Spleen (tissue), 7 donors: ENCODE measurements around the gene DDX11.

Experiments used
- CTCF ChIP-seq, 11 experiments: fragments of 200-600 bp in 7 of 11; fragments of 450-650 bp in 4 of 11; sonication (generic) in 4 of 11; IDR thresholded peaks in 8 of 11; conservative IDR thresholded peaks in 3 of 11; 1 replicate in 7 of 11; 2 replicates in 4 of 11; pipeline versions ENCODE4 v1.4.0 to v1.8.0; 2016 to 2021; ENCODE audit warnings: antibody characterized with exemption in 11 of 11, inconsistent platforms in 4 of 11, mild to moderate bottlenecking in 1 of 11
- POLR2A ChIP-seq, 3 donors: fragments of 450-650 bp; IDR thresholded peaks; one replicate each; pipeline ENCODE4 v1.5.1; 2017; ENCODE audit warnings: antibody characterized with exemption in 3 of 3, mild to moderate bottlenecking in 1 of 3
- donor health status: DM: no; HTN: no; CAD: no; lungs with moderate emphysema.
- donor health status: DM: no; HTN: no; CAD: no.
- donor health status: DM: no; HTN: no; CAD: no.

GRCh38 chr12:31122481-31122880, 48.8 kb downstream of the DDX11 start:
- TF ChIP-seq CTCF (IDR thresholded peaks at IDR 0.05 in 8 of 11, conservative IDR thresholded peaks at IDR 0.05 in 3 of 11) (no peak), POLR2A (IDR thresholded peaks at IDR 0.05) (no peak)
